Breast epithelium (tissue), 3 donors: Measurements from ENCODE around the gene E2F2.

ENCODE experiments used
- CTCF ChIP-seq, 3 donors: fragments of 450-650 bp; IDR thresholded peaks; one replicate each; pipeline ENCODE4 v1.5.1; 2016 to 2017; ENCODE audit warnings: antibody characterized with exemption in 3 of 3, mild to moderate bottlenecking in 3 of 3, moderate library complexity in 3 of 3
- POLR2A ChIP-seq: fragments of 450-650 bp; IDR thresholded peaks from one replicate; pipeline ENCODE4 v1.6.1; 2016; ENCODE audit warnings: antibody characterized with exemption, mild to moderate bottlenecking, moderate library complexity
- POLR2AphosphoS5 ChIP-seq, 3 donors: sonication (generic); formaldehyde crosslinking; IDR thresholded peaks; one replicate each; pipeline ENCODE4 v1.6.1; 2017; ENCODE audit warnings: antibody characterized with exemption in 3 of 3

- TF ChIP-seq CTCF (IDR thresholded peaks at IDR 0.05) (no peak), POLR2A (no peak), POLR2AphosphoS5 (IDR thresholded peaks at IDR 0.05) (no peak)
Observed at GRCh38 chr1:23574265-23574754, 43.3 kb upstream of the E2F2 start.
